ENCODE data around the gene NEURL4. TPM values are rescaled to one million over a fixed set of nuclear protein-coding genes. Genes with fewer than 3 reads are reported as not detected.

Gene NEURL4
- total RNA-seq, 1 experiment from 2014 or later, result 46.5 TPM

GRCh38 chr17:7356756-7357155 lies 27.6 kb upstream of the NEURL4 start:
- Histone ChIP-seq H3K4me2 (no peak overlapping the region), H4K20me1 (ENCODE audit: insufficient read depth) (peaks cover 15% of the 10 kb centered on the region), H3K9me2 (ENCODE audit: insufficient read depth) (no peaks in the 10 kb centered on the region), H3K27me3 (ENCODE audit: insufficient read depth, low read depth) (no peaks in the 10 kb centered on the region), H3K4me3 (no peak overlapping the region), H3K27ac (no peak overlapping the region), H3F3A (ENCODE audit: insufficient read depth, low read depth) (peaks cover 16% of the 10 kb centered on the region; the same call in 1 of the 2 replicates), H3K36me3 (ENCODE audit: low read depth) (no peaks in the 10 kb centered on the region), H2AFZ (no peak overlapping the region), H3K9me3 (ENCODE audit: insufficient read depth, low read depth) (no peaks in the 10 kb centered on the region), H3K79me2 (ENCODE audit: low read depth) (peaks cover 25% of the 10 kb centered on the region), H3K4me1 (replicated peaks; ENCODE audit: insufficient read depth) (peaks cover 21% of the 10 kb centered on the region; the same call in 1 of the 2 replicates)
- DNase-seq, result no peak
- ChIA-PET POLR2A (ENCODE audit: unreplicated experiment) (interaction anchor here (0.6 kb wide), 2 partner anchors 203 to 357 kb away, joined by 3 to 6 read pairs; no protein-coding TSS in a partner anchor), CTCF (interaction anchor here (0.7 to 1.1 kb wide), 2 partner anchors 151 to 321 kb away, joined by 3 read pairs; partner anchors contain the start of gene SLC16A13)
- intact Hi-C loops (cut with micrococcal nuclease; ENCODE audit: unreplicated experiment), result loop anchor here (1.0 to 5.0 kb wide), 5 partner anchors 24 to 332 kb away; partner anchors contain the start of genes SENP3, TMEM102, TNK1 and WRAP53
- TF ChIP-seq CTCF (conservative IDR thresholded peaks at IDR 0.05) (no peak), EZH2 (IDR thresholded peaks at IDR 0.05; ENCODE audit: low read depth) (no peak)
- BruUV-seq (replicated peaks), result no TSS peak

DNA sequence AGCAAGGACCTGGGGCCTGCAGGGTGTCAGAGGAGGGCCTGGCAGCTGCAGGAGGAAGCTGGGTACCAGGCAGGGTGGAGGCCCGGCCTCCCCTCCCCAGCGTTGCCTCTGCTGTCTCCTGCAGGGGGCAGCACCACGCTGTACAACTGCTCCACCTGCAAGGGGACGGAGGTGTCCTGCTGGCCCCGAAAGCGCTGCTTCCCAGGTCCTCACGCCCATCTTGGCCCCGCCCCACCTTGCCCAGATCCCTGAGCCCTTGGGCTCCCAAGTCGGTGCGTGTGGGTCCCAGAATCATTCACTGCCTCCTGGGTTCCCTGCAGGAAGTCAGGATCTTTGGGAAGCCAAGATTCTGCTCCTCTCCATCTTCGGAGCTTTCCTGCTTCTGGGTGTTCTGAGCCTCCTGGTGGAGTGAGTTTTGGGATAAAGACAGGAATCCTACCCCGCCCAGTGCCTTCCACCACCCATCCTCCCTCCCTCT lies 27.0 kb upstream of the NEURL4 start:
- H2AFZ ChIP-seq, result no peak overlapping the region
- H3K9me2 ChIP-seq (ENCODE audit: insufficient read depth), result no peaks in the 10 kb centered on the region
- no peak overlapping the region for H3K4me3 ChIP-seq
- peaks cover 28% of the 10 kb centered on the region for H3K79me2 ChIP-seq (ENCODE audit: low read depth)
- POLR2A ChIA-PET (ENCODE audit: unreplicated experiment), result interaction anchor here (0.6 to 1.0 kb wide), 3 partner anchors 48 to 358 kb away, joined by 3 to 6 read pairs (median 4); partner anchors contain the start of gene TMEM256
- BruUV-seq (replicated peaks), result no TSS peak
- TF ChIP-seq EZH2 (IDR thresholded peaks at IDR 0.05; ENCODE audit: low read depth) (no peak), CTCF (conservative IDR thresholded peaks at IDR 0.05) (peak; percentile 77)
- H4K20me1 ChIP-seq (ENCODE audit: insufficient read depth), result peaks cover 15% of the 10 kb centered on the region
- peak overlapping the region; percentile 50; the same call in 1 of the 2 replicates for H3K4me2 ChIP-seq
- H3K36me3 ChIP-seq (ENCODE audit: low read depth), result no peaks in the 10 kb centered on the region
- CTCF ChIA-PET, result interaction anchor here (0.6 to 1.6 kb wide), 5 partner anchors 85 to 320 kb away, joined by 3 to 6 read pairs (median 3); partner anchors contain the start of genes POLR2A and SLC16A13
- no peaks in the 10 kb centered on the region for H3K27me3 ChIP-seq (ENCODE audit: insufficient read depth, low read depth)
- H3F3A ChIP-seq (ENCODE audit: insufficient read depth, low read depth), result peaks cover 20% of the 10 kb centered on the region
- H3K27ac ChIP-seq, result no peak overlapping the region
- H3K9me3 ChIP-seq (ENCODE audit: insufficient read depth, low read depth), result no peaks in the 10 kb centered on the region
- intact Hi-C loops (cut with micrococcal nuclease; ENCODE audit: unreplicated experiment), result loop anchor here (1.0 to 5.0 kb wide), 5 partner anchors 25 to 333 kb away; partner anchors contain the start of genes SENP3, TMEM102, TNK1 and WRAP53
- DNase-seq, result peak; percentile 58 to 92
- H3K4me1 ChIP-seq (replicated peaks; ENCODE audit: insufficient read depth), result peaks cover 21% of the 10 kb centered on the region; the same call in 1 of the 2 replicates

DNA sequence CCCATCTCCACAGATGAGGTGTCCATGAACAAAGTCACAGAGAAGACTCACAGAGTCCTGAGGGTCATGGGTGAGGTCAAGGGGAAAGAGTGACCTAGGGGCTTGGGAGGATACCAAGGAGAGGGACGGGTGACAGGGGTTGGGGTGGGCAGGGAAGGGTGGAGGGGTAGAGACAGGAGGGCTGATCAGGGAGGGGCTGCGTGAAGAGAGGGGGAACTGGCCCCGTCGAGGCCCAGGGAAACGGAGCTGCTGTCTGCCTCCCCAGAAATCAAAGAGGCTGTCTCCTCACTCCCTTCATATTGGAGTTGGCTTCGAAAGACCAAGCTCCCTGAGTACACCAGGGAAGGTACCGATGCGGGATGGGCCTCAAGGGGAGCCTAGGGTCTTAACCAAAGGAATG lies 26.4 kb upstream of the NEURL4 start:
- BruUV-seq (replicated peaks), result no TSS peak
- Histone ChIP-seq H3K27me3 (ENCODE audit: insufficient read depth, low read depth) (no peaks in the 10 kb centered on the region), H2AFZ (no peak overlapping the region), H4K20me1 (ENCODE audit: insufficient read depth) (peaks cover 15% of the 10 kb centered on the region), H3K36me3 (ENCODE audit: low read depth) (no peaks in the 10 kb centered on the region), H3K9me3 (ENCODE audit: insufficient read depth, low read depth) (no peaks in the 10 kb centered on the region), H3F3A (ENCODE audit: insufficient read depth, low read depth) (peaks cover 25% of the 10 kb centered on the region), H3K4me1 (replicated peaks; ENCODE audit: insufficient read depth) (peaks cover 21% of the 10 kb centered on the region; the same call in 1 of the 2 replicates), H3K79me2 (ENCODE audit: low read depth) (peaks cover 34% of the 10 kb centered on the region), H3K27ac (no peak overlapping the region), H3K4me3 (no peak overlapping the region), H3K9me2 (ENCODE audit: insufficient read depth) (no peaks in the 10 kb centered on the region), H3K4me2 (no peak overlapping the region)
- CTCF ChIA-PET, result interaction anchor here (0.6 to 1.6 kb wide), 5 partner anchors 25 to 205 kb away, joined by 3 to 9 read pairs (median 6); partner anchors contain the start of gene POLR2A
- POLR2A ChIA-PET (ENCODE audit: unreplicated experiment), result interaction anchor here (1.0 kb wide), 1 partner anchor 48 kb away, joined by 4 read pairs; the partner anchor contains the start of gene TMEM256
- TF ChIP-seq CTCF (conservative IDR thresholded peaks at IDR 0.05) (no peak), EZH2 (IDR thresholded peaks at IDR 0.05; ENCODE audit: low read depth) (no peak)
- no peak for DNase-seq
- intact Hi-C loops (cut with micrococcal nuclease; ENCODE audit: unreplicated experiment), result loop anchor here (5.0 kb wide), 1 partner anchor 147 kb away; no protein-coding TSS in a partner anchor

Measured in PC-9 (cell line).